Fibroblast of lung (primary cell): Measurements from ENCODE around the gene ATXN1.

Source experiments
- EZH2 ChIP-seq: IDR thresholded peaks from 2 replicates; pipeline ENCODE4 v1.5.1; 2012; ENCODE audit warnings: low read length, control low read depth, mild to moderate bottlenecking; ENCODE audit errors: missing control alignments
- TF ChIP-seq, protein P1 (sequence below), 2 donors: IDR thresholded peaks in 1 of 2; conservative IDR thresholded peaks in 1 of 2; 1 replicate in 1 of 2; 2 replicates in 1 of 2; pipeline ENCODE4 v1.5.1; 2011 to 2012; ENCODE audit warnings: low read length in 2 of 2, control low read depth in 1 of 2, inconsistent platforms in 1 of 2, low read depth in 1 of 2, mild to moderate bottlenecking in 1 of 2

DNA sequence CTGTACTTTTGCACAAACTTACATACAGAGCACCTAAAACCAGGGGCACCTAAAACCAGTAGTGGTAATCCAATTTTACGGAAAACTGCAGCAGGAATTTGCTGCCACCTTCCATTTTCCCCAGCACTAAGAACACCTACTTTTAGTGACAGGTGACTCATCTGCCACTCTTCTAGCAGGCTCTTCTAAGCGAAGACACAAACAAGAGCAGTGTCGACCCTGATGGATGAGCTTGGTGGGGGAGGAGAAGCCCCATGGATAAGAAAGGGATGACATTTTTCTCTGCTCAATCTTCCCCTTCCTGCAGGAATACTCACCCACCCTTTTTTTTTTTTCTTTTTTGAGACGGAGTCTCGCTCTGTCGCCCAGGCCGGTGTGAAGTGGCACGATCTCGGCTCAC is 406.0 kb downstream of the ATXN1 start:
- TF ChIP-seq, protein P1, sequence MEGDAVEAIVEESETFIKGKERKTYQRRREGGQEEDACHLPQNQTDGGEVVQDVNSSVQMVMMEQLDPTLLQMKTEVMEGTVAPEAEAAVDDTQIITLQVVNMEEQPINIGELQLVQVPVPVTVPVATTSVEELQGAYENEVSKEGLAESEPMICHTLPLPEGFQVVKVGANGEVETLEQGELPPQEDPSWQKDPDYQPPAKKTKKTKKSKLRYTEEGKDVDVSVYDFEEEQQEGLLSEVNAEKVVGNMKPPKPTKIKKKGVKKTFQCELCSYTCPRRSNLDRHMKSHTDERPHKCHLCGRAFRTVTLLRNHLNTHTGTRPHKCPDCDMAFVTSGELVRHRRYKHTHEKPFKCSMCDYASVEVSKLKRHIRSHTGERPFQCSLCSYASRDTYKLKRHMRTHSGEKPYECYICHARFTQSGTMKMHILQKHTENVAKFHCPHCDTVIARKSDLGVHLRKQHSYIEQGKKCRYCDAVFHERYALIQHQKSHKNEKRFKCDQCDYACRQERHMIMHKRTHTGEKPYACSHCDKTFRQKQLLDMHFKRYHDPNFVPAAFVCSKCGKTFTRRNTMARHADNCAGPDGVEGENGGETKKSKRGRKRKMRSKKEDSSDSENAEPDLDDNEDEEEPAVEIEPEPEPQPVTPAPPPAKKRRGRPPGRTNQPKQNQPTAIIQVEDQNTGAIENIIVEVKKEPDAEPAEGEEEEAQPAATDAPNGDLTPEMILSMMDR (conservative IDR thresholded peaks at IDR 0.05 in 1 of 2, IDR thresholded peaks at IDR 0.05 in 1 of 2; ENCODE audit: low read depth in 1 of 2, low read length in 2 of 2): no peak
- TF ChIP-seq EZH2: no peak
